ENCODE data around the gene SINHCAF. TPM values are rescaled to one million over a fixed set of nuclear protein-coding genes. Genes with fewer than 3 reads are reported as not detected.

SINHCAF gene
- total RNA-seq, 6 experiments from 2014 or later: 10.3 to 24.5 (median 16.0) TPM

DNA sequence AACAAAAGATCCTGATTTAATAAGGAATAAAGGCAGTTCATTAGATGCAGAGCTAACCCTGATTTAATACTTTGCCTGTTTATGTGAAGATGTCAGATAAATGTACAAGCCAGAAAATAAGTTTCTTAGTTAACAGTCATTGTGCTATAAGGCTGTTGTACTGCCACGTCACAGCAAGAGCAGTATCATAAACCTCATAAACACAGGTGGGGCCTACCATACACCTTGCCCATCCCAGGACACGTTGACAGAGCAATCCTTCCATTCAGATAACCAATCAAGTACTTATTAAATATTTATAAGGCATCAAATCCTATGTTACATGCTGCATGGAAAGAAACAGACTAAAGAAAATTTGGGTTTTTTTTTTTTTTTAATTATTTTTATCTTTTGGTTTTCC, 36.5 kb downstream of the SINHCAF start:
- Mint-ChIP-seq H3K27me3 (ENCODE audit: insufficient read depth) (no peaks in the 10 kb centered on the region), H3K4me3 (no peak overlapping the region), H3K4me1 (ENCODE audit: low read depth) (no peaks in the 10 kb centered on the region), H3K9me3 (no peaks in the 10 kb centered on the region), H3K27ac (no peak overlapping the region), H3K36me3 (ENCODE audit: low read depth) (peaks cover 14% of the 10 kb centered on the region)
- DNase-seq: no peak
- TF ChIP-seq CTCF (IDR thresholded peaks at IDR 0.05): no peak

DNA sequence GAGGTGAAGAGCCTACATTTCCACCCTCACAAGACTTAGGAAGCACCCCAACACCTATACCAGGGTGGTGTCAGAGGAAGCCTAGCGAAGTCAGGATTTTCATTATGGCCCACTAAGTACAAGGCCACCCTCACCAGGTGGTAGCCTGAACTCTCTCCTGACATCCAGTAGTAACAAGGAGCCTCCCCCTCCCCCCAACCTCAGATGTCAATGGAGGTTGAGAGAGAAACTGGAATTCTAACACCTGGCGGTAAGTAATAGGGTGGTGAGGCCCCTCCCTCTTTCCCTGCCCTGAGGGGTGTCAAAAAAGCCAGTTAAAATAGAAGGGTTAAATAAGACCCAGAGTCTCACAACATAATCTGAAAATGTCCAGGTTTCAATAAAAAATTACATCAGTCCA, 37.6 kb downstream of the SINHCAF start:
- no peak for DNase-seq
- peaks cover 17% of the 10 kb centered on the region for H3K36me3 Mint-ChIP-seq (ENCODE audit: low read depth)
- H3K4me1 Mint-ChIP-seq (ENCODE audit: low read depth): no peaks in the 10 kb centered on the region
- H3K4me3 Mint-ChIP-seq: no peak overlapping the region
- no peaks in the 10 kb centered on the region for H3K9me3 Mint-ChIP-seq
- TF ChIP-seq CTCF (IDR thresholded peaks at IDR 0.05): no peak
- H3K27me3 Mint-ChIP-seq (ENCODE audit: insufficient read depth): no peaks in the 10 kb centered on the region
- H3K27ac Mint-ChIP-seq: no peak overlapping the region

GRCh38 chr12:31280183-31280582, 45.8 kb downstream of the SINHCAF start:
- no peak overlapping the region for H3K4me3 Mint-ChIP-seq
- H3K36me3 Mint-ChIP-seq (ENCODE audit: low read depth): peaks cover 7% of the 10 kb centered on the region
- no peaks in the 10 kb centered on the region for H3K27me3 Mint-ChIP-seq (ENCODE audit: insufficient read depth)
- no peaks in the 10 kb centered on the region for H3K4me1 Mint-ChIP-seq (ENCODE audit: low read depth)
- no peak for DNase-seq
- H3K9me3 Mint-ChIP-seq: no peaks in the 10 kb centered on the region
- H3K27ac Mint-ChIP-seq: no peak overlapping the region
- no peak for TF ChIP-seq CTCF (IDR thresholded peaks at IDR 0.05)

GRCh38 chr12:31279390-31279924, 46.5 kb downstream of the SINHCAF start:
- H3K27me3 Mint-ChIP-seq (ENCODE audit: insufficient read depth): no peaks in the 10 kb centered on the region
- TF ChIP-seq CTCF (IDR thresholded peaks at IDR 0.05): no peak
- H3K36me3 Mint-ChIP-seq (ENCODE audit: low read depth): peaks cover 3% of the 10 kb centered on the region
- DNase-seq: no peak
- H3K9me3 Mint-ChIP-seq: no peaks in the 10 kb centered on the region
- no peak overlapping the region for H3K4me3 Mint-ChIP-seq
- no peak overlapping the region for H3K27ac Mint-ChIP-seq
- H3K4me1 Mint-ChIP-seq (ENCODE audit: low read depth): no peaks in the 10 kb centered on the region

GRCh38 chr12:31278832-31279231, 47.1 kb downstream of the SINHCAF start:
- no peak for TF ChIP-seq CTCF (IDR thresholded peaks at IDR 0.05)
- Mint-ChIP-seq H3K9me3 (no peaks in the 10 kb centered on the region), H3K27me3 (ENCODE audit: insufficient read depth) (no peaks in the 10 kb centered on the region), H3K36me3 (ENCODE audit: low read depth) (no peaks in the 10 kb centered on the region; the same call in 1 of the 2 replicates), H3K27ac (no peak overlapping the region), H3K4me3 (no peak overlapping the region), H3K4me1 (ENCODE audit: low read depth) (no peaks in the 10 kb centered on the region)
- no peak for DNase-seq

DNA sequence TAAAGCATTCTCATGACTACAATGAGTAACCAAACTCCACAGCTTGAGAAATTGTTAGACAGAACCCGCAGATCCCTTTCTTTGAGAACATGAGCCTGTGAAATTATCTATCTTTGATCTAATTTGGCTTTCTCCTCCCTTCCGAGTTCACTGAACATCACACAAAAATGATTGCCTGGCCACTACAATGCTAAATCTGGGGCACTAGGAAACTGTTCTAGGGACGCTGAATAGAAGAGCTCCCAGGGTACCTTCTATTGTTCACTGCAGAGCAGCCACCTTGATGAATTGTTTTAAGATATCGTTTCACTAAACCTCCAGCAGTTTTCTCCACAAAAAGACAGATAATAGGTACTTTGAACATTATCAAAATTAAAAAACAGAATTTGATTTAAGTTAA, 47.5 kb downstream of the SINHCAF start:
- no peaks in the 10 kb centered on the region for H3K9me3 Mint-ChIP-seq
- H3K27me3 Mint-ChIP-seq (ENCODE audit: insufficient read depth): no peaks in the 10 kb centered on the region
- H3K27ac Mint-ChIP-seq: no peak overlapping the region
- TF ChIP-seq CTCF (IDR thresholded peaks at IDR 0.05): no peak
- H3K4me3 Mint-ChIP-seq: no peak overlapping the region
- no peaks in the 10 kb centered on the region for H3K4me1 Mint-ChIP-seq (ENCODE audit: low read depth)
- no peak for DNase-seq
- no peaks in the 10 kb centered on the region; the same call in 1 of the 2 replicates for H3K36me3 Mint-ChIP-seq (ENCODE audit: low read depth)

All from HFFc6 (cell line).